Measurements from ENCODE around the gene BANF2. TPM values are rescaled to one million over a fixed set of nuclear protein-coding genes. Genes with fewer than 3 reads are reported as not detected.

The BANF2 gene
- total RNA-seq, 1 donor from 2014 or later, result not detected

GRCh38 chr20:17700637-17701036 is 871 bp downstream of the BANF2 start:
- H4K20me1 ChIP-seq (ENCODE audit: low read depth), result no peaks in the 10 kb centered on the region
- Mint-ChIP-seq H3K36me3 (no peaks in the 10 kb centered on the region), H3K4me3 (no peak overlapping the region), H3K9me3 (peaks cover 6% of the 10 kb centered on the region), H3K27me3 (ENCODE audit: insufficient read depth, low read depth) (peaks cover 4% of the 10 kb centered on the region), H3K27ac (no peak overlapping the region), H3K4me1 (no peaks in the 10 kb centered on the region)
- no peak overlapping the region for H3K4me3 ChIP-seq
- DNase-seq (ENCODE audit: low spot score), result no peak
- H3K9ac ChIP-seq, result no peak overlapping the region
- no peaks in the 10 kb centered on the region for H3K4me1 ChIP-seq
- TF ChIP-seq EZH2 (IDR thresholded peaks at IDR 0.05) (no peak), CTCF (IDR thresholded peaks at IDR 0.05) (no peak), EZH2phosphoT487 (IDR thresholded peaks at IDR 0.05) (no peak)
- H3K27ac ChIP-seq, result no peak overlapping the region
- no peaks in the 10 kb centered on the region for H3K36me3 ChIP-seq
- H2AFZ ChIP-seq (replicated peaks), result no peak overlapping the region
- no peaks in the 10 kb centered on the region for H3K9me3 ChIP-seq (ENCODE audit: low read depth)
- no peak overlapping the region for H3K4me2 ChIP-seq
- H3K79me2 ChIP-seq (ENCODE audit: low read depth), result no peaks in the 10 kb centered on the region
- no peaks in the 10 kb centered on the region for H3F3A ChIP-seq (ENCODE audit: low read depth)
- H3K27me3 ChIP-seq, result no peaks in the 10 kb centered on the region

- Histone ChIP-seq H3K27ac (no peak overlapping the region), H3F3A (ENCODE audit: low read depth) (no peaks in the 10 kb centered on the region), H3K4me2 (no peak overlapping the region), H3K36me3 (no peaks in the 10 kb centered on the region), H3K27me3 (no peaks in the 10 kb centered on the region), H2AFZ (replicated peaks) (no peak overlapping the region), H3K9me3 (ENCODE audit: low read depth) (no peaks in the 10 kb centered on the region), H3K9ac (no peak overlapping the region), H3K79me2 (ENCODE audit: low read depth) (no peaks in the 10 kb centered on the region), H4K20me1 (ENCODE audit: low read depth) (no peaks in the 10 kb centered on the region), H3K4me3 (no peak overlapping the region), H3K4me1 (no peaks in the 10 kb centered on the region)
- Mint-ChIP-seq H3K36me3 (no peaks in the 10 kb centered on the region), H3K27ac (no peak overlapping the region), H3K27me3 (ENCODE audit: insufficient read depth, low read depth) (peaks cover 12% of the 10 kb centered on the region), H3K4me3 (no peak overlapping the region), H3K9me3 (no peaks in the 10 kb centered on the region), H3K4me1 (no peaks in the 10 kb centered on the region)
- TF ChIP-seq CTCF (IDR thresholded peaks at IDR 0.05), result no peak
- DNase-seq (ENCODE audit: low spot score), result no peak
These were observed 2.1 kb downstream of the BANF2 start for GRCh38 chr20:17701826-17702225.

- Mint-ChIP-seq H3K27ac (no peak overlapping the region), H3K9me3 (no peaks in the 10 kb centered on the region), H3K4me3 (no peak overlapping the region), H3K36me3 (no peaks in the 10 kb centered on the region), H3K27me3 (ENCODE audit: insufficient read depth, low read depth) (peaks cover 17% of the 10 kb centered on the region), H3K4me1 (peaks cover 5% of the 10 kb centered on the region)
- Histone ChIP-seq H3F3A (ENCODE audit: low read depth) (no peaks in the 10 kb centered on the region), H4K20me1 (ENCODE audit: low read depth) (no peaks in the 10 kb centered on the region), H3K27me3 (no peaks in the 10 kb centered on the region), H3K4me3 (no peak overlapping the region), H3K4me1 (peaks cover 6% of the 10 kb centered on the region), H3K4me2 (no peak overlapping the region), H3K9me3 (ENCODE audit: low read depth) (no peaks in the 10 kb centered on the region), H3K27ac (no peak overlapping the region), H3K79me2 (ENCODE audit: low read depth) (no peaks in the 10 kb centered on the region), H3K36me3 (no peaks in the 10 kb centered on the region), H2AFZ (replicated peaks) (no peak overlapping the region), H3K9ac (no peak overlapping the region)
- TF ChIP-seq CTCF (IDR thresholded peaks at IDR 0.05), result no peak
- no peak for TF ChIP-seq EZH2phosphoT487 (IDR thresholded peaks at IDR 0.05)
- TF ChIP-seq EZH2 (IDR thresholded peaks at IDR 0.05), result no peak
- no peak for DNase-seq (ENCODE audit: low spot score)
These were observed 5.0 kb downstream of the BANF2 start for GRCh38 chr20:17704589-17705317.
